SHP77 (cell line): Measurements from ENCODE around the gene DMBX1.

Experiments used
- DNase-seq, 2 experiments: peaks; one replicate each; lab custom pipeline; 2025; lab: John Stamatoyannopoulos, UW

The DMBX1 gene

DNA sequence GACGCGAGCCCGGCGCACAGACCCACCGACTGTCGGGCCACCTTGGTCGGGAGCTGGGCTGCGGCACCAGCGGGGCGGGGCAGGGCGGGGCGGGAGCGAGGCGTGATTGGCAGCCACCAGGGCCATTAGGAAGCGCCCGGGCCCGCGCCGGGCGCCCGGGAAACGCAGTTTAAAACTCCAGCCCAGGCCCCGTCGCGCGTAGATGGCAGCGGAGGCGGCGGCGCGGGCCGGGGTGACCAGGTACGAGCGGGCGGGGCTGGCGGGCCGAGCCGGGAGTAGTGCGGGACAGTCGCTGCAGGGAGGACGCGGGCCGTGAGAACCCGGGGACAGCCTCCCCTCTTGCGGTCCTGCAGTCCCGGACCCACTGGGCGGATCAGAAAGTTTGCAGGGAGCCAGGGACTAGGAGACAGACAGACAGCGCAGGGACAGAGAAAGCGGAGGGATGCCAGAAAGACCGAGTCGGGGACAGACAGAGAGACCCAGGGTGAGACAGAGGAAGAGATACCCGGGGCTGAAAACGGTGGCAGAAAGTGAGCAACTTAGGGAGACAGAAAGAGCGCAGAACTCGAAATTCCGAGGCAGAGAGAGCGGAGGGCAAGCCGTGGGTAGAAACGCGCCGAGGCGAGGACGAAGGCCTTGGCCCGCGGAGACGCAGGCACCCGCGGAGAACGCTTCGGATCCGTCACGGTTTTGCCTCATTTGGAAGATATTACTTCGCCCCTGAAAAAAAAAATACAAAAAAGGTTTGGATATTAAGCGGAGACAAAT lies at the start of gene DMBX1:
Gene DMBX1, plus strand, starts transcription at position 199 of the 768 bp plus-strand sequence. CDS start 17,175 bp downstream, outside the sequence.
- DNase-seq = no peak

DNA sequence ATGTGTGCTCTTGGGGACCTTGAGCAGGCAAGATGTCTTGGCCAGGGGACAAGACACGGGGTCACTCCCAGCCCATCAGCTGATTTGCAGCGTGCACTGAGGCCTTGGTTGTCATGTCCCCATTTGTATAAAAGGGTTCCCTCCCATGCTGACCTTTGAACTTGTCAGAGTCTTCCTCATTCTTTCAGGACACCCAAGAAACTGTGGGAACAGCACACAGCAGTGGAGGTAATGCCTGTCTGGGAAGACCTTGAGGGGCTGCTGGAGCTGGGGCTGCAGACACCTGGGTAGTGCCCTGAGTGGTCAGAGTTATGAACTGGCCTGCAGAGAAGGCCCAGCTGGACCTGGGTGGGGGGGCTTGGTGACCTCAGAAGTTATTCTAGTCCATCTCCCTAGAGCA lies 49.2 kb upstream of the DMBX1 start:
- DNase-seq = no peak

DNA sequence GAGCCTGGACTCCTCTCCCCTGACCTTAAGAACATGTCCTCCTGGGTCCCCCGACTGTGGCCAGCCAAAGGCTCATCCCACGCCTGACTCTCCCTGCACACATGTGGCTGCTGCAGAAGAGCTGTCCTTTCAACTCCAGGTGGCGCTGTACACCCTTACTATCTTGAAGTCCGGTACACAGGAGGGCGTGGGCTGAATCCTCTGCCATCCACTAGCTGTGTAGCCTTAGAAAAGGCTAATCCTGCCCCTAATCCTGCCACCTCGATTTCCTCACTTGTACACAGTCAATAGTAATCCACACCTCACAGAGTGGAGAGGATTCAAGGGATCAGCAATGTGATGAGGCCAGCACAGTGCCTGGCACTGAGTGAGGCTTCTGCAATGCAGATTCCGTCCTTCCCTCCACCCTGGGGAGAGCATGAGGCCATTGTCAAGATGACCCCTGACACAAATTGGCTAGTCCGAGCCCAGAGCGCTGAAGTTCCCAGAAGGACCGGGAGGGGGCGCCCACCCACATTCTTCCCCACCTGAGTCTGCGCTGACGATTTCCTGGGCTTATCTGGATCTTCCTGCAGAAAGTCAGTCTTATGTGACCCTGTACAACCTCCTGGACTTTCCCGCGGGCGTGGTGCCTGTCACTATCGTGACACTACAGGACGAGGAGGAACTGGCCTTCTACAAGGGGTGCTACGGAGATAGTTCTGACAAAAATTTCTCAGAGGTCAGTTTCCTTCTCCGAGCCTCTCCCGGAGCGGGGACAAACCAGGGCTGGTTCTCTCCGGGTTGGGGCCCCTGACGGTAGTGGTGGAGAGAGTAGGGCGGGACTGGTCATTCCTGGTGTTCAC lies 47.1 kb upstream of the DMBX1 start:
- peak; percentile 54 to 77 for DNase-seq

DNA sequence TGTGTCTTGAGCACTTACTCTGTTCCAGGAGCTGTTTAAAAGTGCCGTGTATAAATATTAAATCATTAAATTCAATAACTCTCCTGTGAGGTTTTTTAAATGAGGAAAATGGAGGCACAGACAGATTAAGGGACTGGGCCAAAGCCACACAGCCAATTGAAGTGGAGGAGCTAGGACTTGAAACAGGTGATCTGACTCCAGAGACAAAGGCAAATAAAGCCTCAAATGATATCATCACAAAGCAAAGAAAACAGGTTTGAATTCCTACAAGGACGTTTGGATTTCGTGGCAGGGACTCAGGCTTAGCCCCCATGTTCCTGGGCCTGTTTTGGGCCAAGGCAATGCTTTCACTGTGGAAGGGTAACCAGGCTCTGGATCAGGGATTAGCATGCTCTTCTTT lies 45.2 kb upstream of the DMBX1 start:
- DNase-seq = no peak

DNA sequence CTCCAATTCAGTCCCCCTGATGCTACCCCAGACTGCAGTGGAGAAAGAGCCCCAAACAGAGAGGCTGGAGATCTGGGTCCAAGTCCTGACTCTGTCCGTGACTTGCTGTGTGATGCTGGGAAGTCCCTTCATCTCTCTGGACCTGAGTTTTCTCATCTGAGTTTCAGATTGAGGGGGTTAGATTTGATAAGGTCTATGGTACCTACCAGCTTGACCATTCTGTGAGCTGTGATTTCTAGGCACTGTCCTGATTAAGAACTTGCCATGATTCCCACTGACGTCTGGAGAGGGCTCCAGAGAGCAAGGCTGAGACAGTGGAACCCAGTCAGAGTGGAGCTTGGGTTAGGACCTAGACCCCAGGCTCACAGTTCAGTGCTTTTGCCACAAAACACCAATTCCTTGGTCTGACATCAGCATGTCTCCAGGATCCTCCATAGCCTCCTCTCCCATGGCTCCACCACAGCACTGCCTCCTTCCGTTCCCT lies 43.8 kb upstream of the DMBX1 start:
- DNase-seq = no peak

DNA sequence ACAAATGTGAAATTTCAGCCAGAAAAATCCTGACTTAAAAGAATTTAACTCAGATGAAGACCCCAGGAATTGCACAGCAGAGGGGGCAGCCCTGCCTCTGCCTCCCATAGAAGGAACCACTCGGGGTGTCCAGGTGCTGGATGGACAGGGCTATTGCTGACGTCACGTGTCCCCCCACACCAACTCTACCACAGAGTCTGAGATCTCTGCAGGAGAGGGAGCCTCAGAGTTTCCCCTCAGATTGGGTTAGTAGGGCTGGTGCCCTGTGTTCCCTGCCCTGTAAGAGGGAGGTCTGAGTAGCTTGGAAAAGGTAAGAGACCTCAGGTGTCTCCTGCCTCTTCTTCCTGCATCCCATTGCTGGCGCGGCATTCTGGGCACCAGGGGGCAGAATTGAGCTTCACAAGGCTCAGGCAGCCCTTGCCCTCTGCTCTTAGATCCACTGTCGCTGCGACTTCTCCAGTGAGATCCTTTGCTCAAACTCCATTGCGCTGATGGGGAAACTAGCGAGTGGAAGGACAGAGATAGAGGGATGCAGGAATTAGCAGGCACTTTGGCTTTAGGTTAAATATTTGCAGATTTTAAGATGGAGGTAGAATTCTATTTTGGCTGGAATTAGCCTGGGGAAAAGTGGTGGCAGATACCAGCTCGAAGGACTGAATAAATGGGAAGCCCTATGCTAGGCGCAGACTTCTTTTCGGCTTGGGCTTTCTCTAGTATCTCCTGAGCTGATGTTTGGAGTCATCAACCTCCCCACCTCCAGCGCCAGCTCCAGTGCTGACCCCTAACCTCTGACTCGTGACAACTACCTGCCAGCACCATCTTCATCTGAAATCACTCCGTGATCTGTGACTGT lies 42.8 kb upstream of the DMBX1 start:
- peak; percentile 49 to 65 for DNase-seq

DNA sequence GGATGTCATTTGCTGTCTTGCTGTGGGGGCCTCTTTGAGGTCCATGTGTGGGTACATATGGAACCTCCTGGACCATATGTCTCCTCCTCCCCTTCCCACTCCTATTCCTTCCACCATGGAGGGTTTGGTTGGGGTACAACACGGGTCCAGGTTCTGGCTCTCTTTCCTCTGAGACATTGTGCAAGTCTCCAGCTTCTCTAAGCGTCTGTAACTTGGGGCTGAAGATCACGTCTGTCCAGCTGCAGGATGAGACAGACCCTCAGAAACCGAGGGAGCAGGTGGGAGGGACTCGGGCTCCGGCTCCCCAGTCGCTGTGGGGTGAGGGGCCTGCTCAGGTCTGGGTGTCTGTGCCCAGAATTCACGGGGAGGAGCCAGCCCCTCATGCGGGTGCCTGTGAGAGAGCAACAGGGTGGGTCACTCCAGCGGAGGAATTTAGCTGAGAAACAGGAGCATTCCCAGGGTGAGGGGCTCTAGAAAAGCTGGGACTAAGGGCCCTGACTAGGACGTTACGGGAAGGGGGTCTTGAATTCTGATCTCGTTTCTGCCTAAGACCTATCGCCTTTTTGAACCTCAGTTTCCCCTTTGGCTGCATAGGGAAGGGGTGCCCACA lies 42.0 kb upstream of the DMBX1 start:
- DNase-seq = no peak

DNA sequence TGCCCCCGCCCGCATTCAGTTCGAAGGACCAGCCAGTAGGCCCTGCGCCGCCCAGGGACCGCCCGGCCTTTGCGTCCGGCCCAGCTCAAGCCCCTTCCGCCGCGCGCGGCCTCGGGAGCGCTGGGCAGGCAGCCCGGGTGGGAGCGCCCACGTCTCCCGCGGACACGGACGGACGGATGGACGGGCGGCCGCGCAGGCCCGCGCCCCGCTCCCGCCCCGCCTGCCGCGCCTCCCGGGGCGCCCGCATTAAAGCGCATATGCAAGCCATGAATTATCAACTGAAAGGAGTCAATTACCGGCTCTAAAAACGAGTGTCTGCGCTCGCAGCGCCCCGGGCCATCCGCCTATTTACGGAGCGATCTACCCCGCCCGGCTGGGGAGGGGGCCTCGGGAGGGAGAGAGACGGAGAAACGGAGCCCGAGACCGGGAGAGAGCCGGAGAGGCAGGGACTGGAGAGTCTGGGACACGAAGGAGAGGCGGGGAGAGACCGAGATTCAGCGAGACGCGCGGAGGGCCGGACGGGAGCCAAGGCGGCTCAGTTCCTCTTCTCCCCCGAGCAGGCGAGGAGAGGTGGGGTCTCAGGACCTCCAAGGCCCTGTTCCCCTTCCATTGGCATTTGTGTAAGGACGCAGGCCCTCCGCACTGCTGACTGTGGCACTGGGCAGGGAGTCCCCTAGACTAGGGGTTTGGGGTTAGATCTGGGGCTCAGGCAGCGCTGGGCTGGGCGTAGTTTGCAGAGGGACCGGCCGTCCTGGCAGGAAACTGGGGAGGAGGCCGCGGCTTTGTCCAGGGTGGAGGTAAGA lies 41.3 kb upstream of the DMBX1 start:
- DNase-seq = no peak

DNA sequence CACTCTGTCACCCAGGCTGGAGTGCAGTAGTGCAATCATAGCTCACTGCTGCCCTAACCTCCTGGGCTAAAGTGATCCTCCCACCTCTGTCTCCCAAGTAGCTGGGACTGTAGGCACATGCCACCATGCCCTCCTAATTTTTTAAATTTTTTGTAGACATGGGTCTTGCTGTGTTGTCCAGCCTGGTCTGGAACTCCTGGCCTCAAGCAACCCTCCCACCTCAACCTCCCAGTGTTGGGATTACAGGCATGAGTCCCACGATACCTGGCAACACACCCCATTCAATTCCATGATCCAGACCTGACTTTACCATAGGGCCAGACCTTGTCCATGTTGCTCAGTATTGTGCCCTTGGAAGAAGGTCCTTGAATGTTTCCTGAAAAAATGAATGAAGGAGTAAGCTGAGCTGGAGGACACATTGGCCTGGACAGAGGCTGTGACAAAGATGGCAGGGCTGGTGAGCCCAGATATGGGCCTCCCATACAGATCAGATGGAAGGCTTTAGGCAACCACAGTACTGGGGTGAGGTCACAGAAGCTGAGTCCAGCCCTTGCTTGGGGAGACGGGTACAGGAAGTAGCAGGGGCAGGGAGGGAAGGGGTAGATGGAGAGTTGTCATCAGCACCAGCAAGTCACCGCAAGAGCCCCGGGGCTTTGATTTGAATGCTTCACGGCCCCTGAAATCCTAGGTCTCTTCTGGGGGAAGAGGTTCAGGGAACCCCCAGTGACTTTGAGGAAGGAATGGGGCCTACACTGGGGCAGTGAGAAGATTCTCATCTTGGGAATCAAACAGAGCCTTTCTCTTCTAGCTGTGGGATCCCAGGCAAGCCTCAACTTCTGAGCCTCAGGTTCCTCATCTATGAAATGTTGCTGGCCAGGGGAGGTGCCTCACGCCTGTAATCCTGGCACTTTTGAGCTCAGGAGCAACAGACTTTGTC lies 40.1 kb upstream of the DMBX1 start:
- DNase-seq = no peak

DNA sequence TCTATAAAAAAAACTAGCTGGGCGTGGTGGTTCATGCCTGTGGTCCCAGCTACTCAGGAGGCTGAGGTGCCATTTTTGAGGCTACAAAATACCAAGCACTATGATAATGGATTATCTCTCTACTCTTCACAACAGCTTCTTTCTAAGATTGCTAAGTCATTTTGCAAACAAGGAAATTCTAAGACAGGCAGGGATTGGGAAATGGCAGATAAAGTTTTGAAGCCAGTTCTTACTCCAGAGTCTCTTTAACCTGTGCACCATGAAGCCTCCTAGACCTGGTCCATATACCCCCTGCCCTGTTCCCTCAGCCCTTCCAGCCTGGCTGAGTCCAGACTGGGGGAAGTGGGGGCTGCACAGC lies 39.5 kb upstream of the DMBX1 start:
- DNase-seq = no peak

DNA sequence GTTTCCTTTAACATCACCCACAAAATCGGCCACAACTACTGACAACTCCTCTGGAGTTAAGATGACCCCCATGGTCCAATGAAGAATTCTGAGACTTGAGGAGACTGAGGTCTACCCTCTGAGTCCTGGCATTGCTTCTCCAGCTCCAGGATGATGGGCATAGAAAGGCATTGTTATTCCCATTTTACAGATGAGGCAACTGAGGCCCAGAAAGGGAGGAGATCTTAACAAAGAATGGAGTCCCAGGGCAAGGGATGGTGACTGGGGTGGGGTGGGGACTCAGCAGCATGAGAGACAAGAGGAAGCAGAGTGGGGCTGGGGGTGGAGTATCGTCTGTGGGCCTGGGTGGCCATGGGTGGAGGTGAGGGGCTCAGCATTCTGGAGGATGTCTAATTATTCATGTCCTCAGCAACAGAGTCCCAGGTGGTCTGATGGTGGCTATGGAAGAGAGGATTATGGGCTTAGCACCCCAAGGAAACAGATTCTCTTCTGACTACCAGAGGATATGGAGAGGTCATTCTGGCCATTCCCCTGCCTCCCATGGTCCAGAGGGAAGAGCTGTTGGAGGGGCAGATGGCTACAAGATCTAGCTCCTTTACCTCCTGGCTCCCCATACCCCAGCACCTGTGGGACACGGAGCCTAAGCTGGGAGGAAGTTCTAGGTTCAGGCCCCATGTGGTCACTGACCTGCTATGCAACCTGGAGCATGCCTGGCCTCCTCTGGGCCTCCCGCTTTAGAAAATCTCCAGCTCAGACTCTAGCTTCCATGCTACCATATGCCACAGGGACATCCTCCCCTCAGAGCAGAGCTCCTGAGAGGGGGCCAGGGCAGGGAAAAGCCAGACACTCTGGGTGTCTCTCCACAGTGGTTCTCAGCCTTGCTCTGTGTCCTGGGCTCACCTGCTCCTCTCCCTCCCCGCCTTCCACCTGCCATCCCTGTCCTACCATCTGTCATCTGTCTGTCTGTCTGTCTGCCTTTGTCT lies 37.4 kb upstream of the DMBX1 start:
- DNase-seq = no peak

DNA sequence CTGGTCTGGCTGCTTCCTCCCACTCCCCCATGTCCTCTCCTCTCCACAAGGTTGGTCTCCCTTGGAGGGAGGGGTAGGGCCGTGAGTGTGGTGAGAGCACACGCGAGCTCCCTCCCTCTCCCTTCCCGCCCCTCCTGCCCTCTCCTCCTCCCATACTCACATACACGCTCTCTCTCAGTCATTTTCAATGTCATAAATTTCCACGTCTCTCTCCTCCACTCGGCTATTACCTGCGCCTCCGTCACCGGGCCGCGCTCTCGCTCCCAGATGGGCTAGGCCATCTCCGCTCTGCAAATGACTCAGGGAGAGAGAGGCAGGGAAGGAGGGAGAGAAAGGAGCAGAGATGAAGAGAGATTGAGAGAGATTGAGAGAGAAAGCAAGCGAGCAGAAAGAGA lies 36.7 kb upstream of the DMBX1 start:
- DNase-seq = peak in 1 of 2 experiments; percentile 18

DNA sequence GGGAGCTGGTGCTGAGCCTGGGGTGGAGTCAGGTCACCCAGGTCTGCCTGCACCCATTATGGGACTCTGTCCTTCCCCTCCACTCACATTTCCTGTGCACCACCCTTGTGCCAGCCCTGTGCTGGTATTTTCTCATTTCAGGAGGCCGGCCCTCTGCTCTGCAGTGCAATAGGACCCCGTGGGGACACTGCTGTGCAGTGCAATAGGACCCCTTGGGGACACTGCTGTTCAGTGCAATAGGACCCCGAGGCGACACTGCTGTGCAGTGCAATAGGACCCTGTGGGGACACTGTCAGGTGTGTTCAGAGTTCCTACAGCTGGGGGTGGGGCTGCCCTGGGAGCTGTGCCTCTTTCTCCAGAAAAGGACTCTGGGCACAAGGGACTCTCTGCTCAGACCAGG lies 36.2 kb upstream of the DMBX1 start:
- DNase-seq = no peak

DNA sequence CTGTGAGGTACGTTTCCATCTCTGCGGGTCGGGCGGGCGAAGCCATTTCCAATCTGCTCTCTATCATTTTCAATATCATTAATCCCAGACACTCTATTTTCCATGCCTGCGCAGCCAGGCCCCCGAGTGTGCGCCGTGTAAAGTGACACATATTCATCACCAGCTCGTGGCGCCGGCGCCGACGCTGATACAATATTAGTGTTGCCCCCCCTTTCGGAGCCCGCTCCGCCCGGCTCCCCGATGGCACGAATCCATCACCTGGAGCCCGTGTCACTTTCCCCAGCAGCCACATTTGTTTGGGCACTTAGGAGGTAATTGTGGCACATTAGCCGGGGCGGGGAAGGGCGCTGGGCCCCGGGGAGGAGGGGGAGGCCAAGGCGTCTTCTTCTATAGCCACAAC lies 33.7 kb upstream of the DMBX1 start:
- no peak for DNase-seq

DNA sequence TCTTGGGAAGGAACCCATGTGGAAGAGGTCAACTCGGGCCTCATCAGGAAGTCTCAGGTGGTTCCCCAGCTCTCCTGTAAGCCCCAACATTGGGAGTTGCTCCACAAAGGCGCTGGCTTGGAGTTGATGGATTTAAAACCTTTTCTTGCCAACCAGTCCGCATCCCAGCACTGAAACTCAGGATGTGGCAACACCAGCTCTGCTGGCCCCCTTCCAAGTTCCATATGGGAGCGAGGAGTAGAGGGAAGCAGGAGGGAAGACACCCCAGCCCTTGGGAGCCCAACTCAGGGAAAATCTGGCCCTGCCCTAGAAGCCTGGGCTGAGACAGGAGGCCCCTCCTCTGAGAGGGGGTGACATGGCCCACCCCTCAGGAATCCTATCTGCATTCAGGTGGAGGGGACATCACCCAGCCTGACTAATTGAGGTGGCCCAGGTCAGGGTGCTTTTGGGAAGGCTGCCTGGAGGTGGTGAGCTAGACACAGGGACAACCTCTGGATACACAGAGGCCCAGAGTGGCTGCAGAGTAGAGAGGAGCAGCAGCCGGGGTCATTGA lies 33.1 kb upstream of the DMBX1 start:
- DNase-seq = no peak

DNA sequence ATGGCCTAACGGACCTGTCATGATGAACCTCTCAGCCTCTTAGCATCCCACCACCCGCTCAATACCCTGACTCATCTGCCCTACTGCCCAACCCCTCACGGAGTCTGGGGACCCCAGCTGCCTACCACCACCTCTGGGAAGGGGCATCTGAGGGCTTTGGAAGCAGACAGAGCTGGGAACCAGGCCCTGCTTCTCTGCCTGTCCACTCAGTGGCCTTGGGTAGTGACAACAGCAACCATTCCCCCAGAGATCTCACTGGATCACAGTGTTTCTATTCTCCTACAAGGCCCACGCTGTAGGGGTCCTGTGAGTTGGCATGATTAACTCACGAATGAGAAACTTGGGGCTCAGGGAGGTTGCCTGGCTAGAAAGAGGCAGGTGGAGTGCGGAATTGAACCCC lies 32.5 kb upstream of the DMBX1 start:
- DNase-seq = no peak

DNA sequence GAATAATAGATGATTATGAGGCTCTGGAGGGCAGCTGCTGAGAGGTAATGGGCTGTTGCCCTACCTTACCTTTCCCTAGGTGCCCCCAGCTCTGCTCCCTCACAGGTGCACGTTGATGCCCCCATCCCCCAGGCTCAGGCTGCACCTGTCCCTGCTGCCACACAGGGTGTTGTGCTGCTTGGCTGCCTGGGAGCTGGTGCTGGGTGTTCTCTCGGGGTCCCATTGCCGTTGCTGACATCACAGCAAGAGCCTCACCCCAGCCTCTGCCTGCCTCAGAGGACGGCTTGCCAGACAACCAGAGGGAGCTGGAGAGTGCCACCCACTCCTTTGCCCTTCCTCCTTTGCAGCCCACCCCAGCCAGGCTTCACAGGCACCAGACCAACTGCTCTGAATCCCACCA lies 31.4 kb upstream of the DMBX1 start:
- no peak for DNase-seq

DNA sequence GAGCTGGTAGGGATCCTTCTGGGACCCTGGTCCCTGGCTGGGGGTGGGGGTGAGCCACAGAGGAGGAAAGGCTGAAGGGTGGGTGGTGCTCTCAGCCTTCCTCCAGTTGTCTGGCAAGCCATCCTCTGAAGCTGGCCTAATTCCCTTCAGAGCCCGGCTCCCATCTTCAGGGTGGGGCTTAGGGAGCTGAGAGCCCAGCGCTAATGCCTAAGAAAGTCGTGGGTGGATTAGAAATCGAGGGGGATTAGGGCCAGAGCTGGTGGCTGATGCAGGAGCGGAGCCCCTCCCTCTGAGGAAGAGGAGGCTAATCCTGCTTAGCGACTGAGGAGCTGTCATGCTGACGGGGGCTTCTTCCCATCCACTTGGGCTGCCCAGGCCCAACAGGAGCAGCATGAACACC lies 30.8 kb upstream of the DMBX1 start:
- no peak for DNase-seq
